ENCODE data around the gene ATP6V1B1.
A peak's percentile ranks its signal among the peaks of the same experiment; 100 is the strongest.

Gene ATP6V1B1

GRCh38 chr2:70978341-70979179 lies 42.9 kb downstream of the ATP6V1B1 start, which contains the start of gene ANKRD53:
Gene ANKRD53, plus strand, starts transcription at chr2:70978630. Its CDS starts 16 bp downstream, at chr2:70978646.
- no peaks in the 10 kb centered on the region for H3K9me3 ChIP-seq (ENCODE audit: control insufficient read depth in 2 of 2, low read length in 2 of 2)
- peak within 1 kb of the TSS; percentile 84 for H3K27ac ChIP-seq (ENCODE audit: low read length)
- H3K4me3 ChIP-seq (ENCODE audit: low read length in 2 of 2): peak within 1 kb of the TSS; percentile 86 to 98
- peaks cover 14% of the 10 kb centered on the region for H3K4me1 ChIP-seq (ENCODE audit: control insufficient read depth, insufficient read depth, low read length)
- H3K36me3 ChIP-seq (ENCODE audit: control insufficient read depth in 2 of 2, insufficient read depth in 2 of 2, low read length in 2 of 2): peaks cover 3 to 4% of the 10 kb centered on the region in 2 donors
- no peaks in the 10 kb centered on the region for H3K27me3 ChIP-seq (ENCODE audit: control insufficient read depth in 1 of 2, insufficient read depth in 2 of 2, low read length in 2 of 2)
- H3K9ac ChIP-seq (ENCODE audit: low read length in 2 of 2): peak within 1 kb of the TSS; percentile 66 to 88

GRCh38 chr2:70979180-70979488 lies 43.4 kb downstream of the ATP6V1B1 start:
- H3K9ac ChIP-seq (ENCODE audit: low read length in 2 of 2): peak overlapping the region; percentile 57 to 66
- H3K27ac ChIP-seq (ENCODE audit: low read length): peak overlapping the region; percentile 66

GRCh38 chr2:70979626-70980025 lies 43.9 kb downstream of the ATP6V1B1 start:
- Histone ChIP-seq H3K9me3 (ENCODE audit: control insufficient read depth in 2 of 2, low read length in 2 of 2) (no peaks in the 10 kb centered on the region), H3K27ac (ENCODE audit: low read length) (peak overlapping the region; percentile 66)

More at GRCh38 chr2:70979180-70979488, 43.4 kb downstream of the ATP6V1B1 start:
- peaks cover 3 to 4% of the 10 kb centered on the region in 2 donors for H3K36me3 ChIP-seq (ENCODE audit: control insufficient read depth in 2 of 2, insufficient read depth in 2 of 2, low read length in 2 of 2)
- H3K27me3 ChIP-seq (ENCODE audit: control insufficient read depth in 1 of 2, insufficient read depth in 2 of 2, low read length in 2 of 2): no peaks in the 10 kb centered on the region
- peak overlapping the region; percentile 71 to 86 for H3K4me3 ChIP-seq (ENCODE audit: low read length in 2 of 2)
- peaks cover 14% of the 10 kb centered on the region for H3K4me1 ChIP-seq (ENCODE audit: control insufficient read depth, insufficient read depth, low read length)
- H3K9me3 ChIP-seq (ENCODE audit: control insufficient read depth in 2 of 2, low read length in 2 of 2): no peaks in the 10 kb centered on the region

GRCh38 chr2:70981421-70981820 lies 45.7 kb downstream of the ATP6V1B1 start:
- Histone ChIP-seq H3K36me3 (ENCODE audit: control insufficient read depth in 2 of 2, insufficient read depth in 2 of 2, low read length in 2 of 2) (peaks cover 12% of the 10 kb centered on the region in 2 donors), H3K9me3 (ENCODE audit: control insufficient read depth in 2 of 2, low read length in 2 of 2) (no peaks in the 10 kb centered on the region), H3K9ac (ENCODE audit: low read length in 2 of 2) (no peak overlapping the region), H3K27me3 (ENCODE audit: control insufficient read depth in 1 of 2, insufficient read depth in 2 of 2, low read length in 2 of 2) (no peaks in the 10 kb centered on the region), H3K4me3 (ENCODE audit: low read length in 2 of 2) (no peak overlapping the region), H3K27ac (ENCODE audit: low read length) (no peak overlapping the region), H3K4me1 (ENCODE audit: control insufficient read depth, insufficient read depth, low read length) (peaks cover 14% of the 10 kb centered on the region)

More at GRCh38 chr2:70979626-70980025, 43.9 kb downstream of the ATP6V1B1 start:
- Histone ChIP-seq H3K4me3 (ENCODE audit: low read length in 2 of 2) (no peak overlapping the region), H3K36me3 (ENCODE audit: control insufficient read depth in 2 of 2, insufficient read depth in 2 of 2, low read length in 2 of 2) (peaks cover 3 to 4% of the 10 kb centered on the region in 2 donors), H3K27me3 (ENCODE audit: control insufficient read depth in 1 of 2, insufficient read depth in 2 of 2, low read length in 2 of 2) (no peaks in the 10 kb centered on the region), H3K4me1 (ENCODE audit: control insufficient read depth, insufficient read depth, low read length) (peaks cover 14% of the 10 kb centered on the region), H3K9ac (ENCODE audit: low read length in 2 of 2) (no peak overlapping the region)

- H3K4me1 ChIP-seq (ENCODE audit: control insufficient read depth, insufficient read depth, low read length): peaks cover 16% of the 10 kb centered on the region
- no peak overlapping the region for H3K27ac ChIP-seq (ENCODE audit: low read length)
- no peaks in the 10 kb centered on the region for H3K27me3 ChIP-seq (ENCODE audit: control insufficient read depth in 1 of 2, insufficient read depth in 2 of 2, low read length in 2 of 2)
- no peaks in the 10 kb centered on the region for H3K9me3 ChIP-seq (ENCODE audit: control insufficient read depth in 2 of 2, low read length in 2 of 2)
- H3K4me3 ChIP-seq (ENCODE audit: low read length in 2 of 2): no peak overlapping the region
- no peak overlapping the region for H3K9ac ChIP-seq (ENCODE audit: low read length in 2 of 2)
- peaks cover 13 to 19% of the 10 kb centered on the region in 2 donors for H3K36me3 ChIP-seq (ENCODE audit: control insufficient read depth in 2 of 2, insufficient read depth in 2 of 2, low read length in 2 of 2)
Measured at GRCh38 chr2:70981866-70982810, 46.4 kb downstream of the ATP6V1B1 start.

- H3K9ac ChIP-seq (ENCODE audit: low read length in 2 of 2): no peak overlapping the region
- H3K4me3 ChIP-seq (ENCODE audit: low read length in 2 of 2): no peak overlapping the region
- H3K27me3 ChIP-seq (ENCODE audit: control insufficient read depth in 1 of 2, insufficient read depth in 2 of 2, low read length in 2 of 2): no peaks in the 10 kb centered on the region
- H3K9me3 ChIP-seq (ENCODE audit: control insufficient read depth in 2 of 2, low read length in 2 of 2): no peaks in the 10 kb centered on the region
- H3K36me3 ChIP-seq (ENCODE audit: control insufficient read depth in 2 of 2, insufficient read depth in 2 of 2, low read length in 2 of 2): peaks cover 21 to 27% of the 10 kb centered on the region in 2 donors
- H3K27ac ChIP-seq (ENCODE audit: low read length): no peak overlapping the region
- peaks cover 13% of the 10 kb centered on the region for H3K4me1 ChIP-seq (ENCODE audit: control insufficient read depth, insufficient read depth, low read length)
Measured at GRCh38 chr2:70982971-70983370, 47.3 kb downstream of the ATP6V1B1 start.

- no peaks in the 10 kb centered on the region for H3K9me3 ChIP-seq (ENCODE audit: control insufficient read depth in 2 of 2, low read length in 2 of 2)
- H3K36me3 ChIP-seq (ENCODE audit: control insufficient read depth in 2 of 2, insufficient read depth in 2 of 2, low read length in 2 of 2): peaks cover 27 to 34% of the 10 kb centered on the region in 2 donors
- no peak overlapping the region for H3K9ac ChIP-seq (ENCODE audit: low read length in 2 of 2)
- H3K4me3 ChIP-seq (ENCODE audit: low read length in 2 of 2): no peak overlapping the region
- no peaks in the 10 kb centered on the region for H3K27me3 ChIP-seq (ENCODE audit: control insufficient read depth in 1 of 2, insufficient read depth in 2 of 2, low read length in 2 of 2)
- H3K27ac ChIP-seq (ENCODE audit: low read length): no peak overlapping the region
- peaks cover 7% of the 10 kb centered on the region for H3K4me1 ChIP-seq (ENCODE audit: control insufficient read depth, insufficient read depth, low read length)
Measured at GRCh38 chr2:70983506-70984227, 48.0 kb downstream of the ATP6V1B1 start.

- H3K9ac ChIP-seq (ENCODE audit: low read length in 2 of 2): no peak overlapping the region
- no peak overlapping the region for H3K4me3 ChIP-seq (ENCODE audit: low read length in 2 of 2)
- H3K27me3 ChIP-seq (ENCODE audit: control insufficient read depth in 1 of 2, insufficient read depth in 2 of 2, low read length in 2 of 2): no peaks in the 10 kb centered on the region
- H3K9me3 ChIP-seq (ENCODE audit: control insufficient read depth in 2 of 2, low read length in 2 of 2): no peaks in the 10 kb centered on the region
- peaks cover 5% of the 10 kb centered on the region for H3K4me1 ChIP-seq (ENCODE audit: control insufficient read depth, insufficient read depth, low read length)
- H3K27ac ChIP-seq (ENCODE audit: low read length): no peak overlapping the region
- H3K36me3 ChIP-seq (ENCODE audit: control insufficient read depth in 2 of 2, insufficient read depth in 2 of 2, low read length in 2 of 2): peaks cover 32 to 37% of the 10 kb centered on the region in 2 donors
Measured at GRCh38 chr2:70984228-70984575, 48.5 kb downstream of the ATP6V1B1 start.

- H3K4me3 ChIP-seq (ENCODE audit: low read length in 2 of 2): no peak overlapping the region
- peaks cover 37 to 40% of the 10 kb centered on the region in 2 donors for H3K36me3 ChIP-seq (ENCODE audit: control insufficient read depth in 2 of 2, insufficient read depth in 2 of 2, low read length in 2 of 2)
- H3K4me1 ChIP-seq (ENCODE audit: control insufficient read depth, insufficient read depth, low read length): peaks cover 5% of the 10 kb centered on the region
- H3K27me3 ChIP-seq (ENCODE audit: control insufficient read depth in 1 of 2, insufficient read depth in 2 of 2, low read length in 2 of 2): no peaks in the 10 kb centered on the region
- no peak overlapping the region for H3K27ac ChIP-seq (ENCODE audit: low read length)
- no peaks in the 10 kb centered on the region for H3K9me3 ChIP-seq (ENCODE audit: control insufficient read depth in 2 of 2, low read length in 2 of 2)
- no peak overlapping the region for H3K9ac ChIP-seq (ENCODE audit: low read length in 2 of 2)
Measured at GRCh38 chr2:70984576-70985282, 49.0 kb downstream of the ATP6V1B1 start.

- no peak overlapping the region for H3K4me3 ChIP-seq (ENCODE audit: low read length in 2 of 2)
- peaks cover 5% of the 10 kb centered on the region for H3K4me1 ChIP-seq (ENCODE audit: control insufficient read depth, insufficient read depth, low read length)
- no peaks in the 10 kb centered on the region for H3K27me3 ChIP-seq (ENCODE audit: control insufficient read depth in 1 of 2, insufficient read depth in 2 of 2, low read length in 2 of 2)
- no peak overlapping the region for H3K27ac ChIP-seq (ENCODE audit: low read length)
- H3K36me3 ChIP-seq (ENCODE audit: control insufficient read depth in 2 of 2, insufficient read depth in 2 of 2, low read length in 2 of 2): peaks cover 40 to 46% of the 10 kb centered on the region in 2 donors
- H3K9me3 ChIP-seq (ENCODE audit: control insufficient read depth in 2 of 2, low read length in 2 of 2): no peaks in the 10 kb centered on the region
- H3K9ac ChIP-seq (ENCODE audit: low read length in 2 of 2): no peak overlapping the region
Measured at GRCh38 chr2:70985283-70985688, 49.6 kb downstream of the ATP6V1B1 start.
